ENCODE data around the gene PDS5A.
"Not testable (repeated sequence)": the region's sequence is repeated elsewhere in the genome, so short reads cannot be mapped to it uniquely, and the experiment has no call there.

Gene PDS5A

DNA sequence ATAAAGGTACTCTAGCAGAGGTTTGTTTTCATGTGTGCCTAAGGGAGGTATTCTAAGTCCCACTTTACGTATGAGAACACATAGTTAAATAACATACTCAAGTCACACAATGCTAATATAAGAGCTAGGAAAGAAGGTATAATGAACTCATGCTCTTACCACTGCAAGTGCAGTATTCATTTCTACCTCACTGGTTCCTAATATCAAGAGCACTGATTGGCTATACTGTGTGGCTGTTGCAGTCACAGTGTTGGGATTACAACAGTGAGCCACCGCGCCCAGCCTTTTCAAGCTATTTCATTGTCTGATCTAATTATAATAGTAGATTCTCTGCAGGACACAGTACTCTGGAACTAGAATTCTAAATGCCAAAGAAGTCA lies 84.0 kb downstream of the PDS5A start:
- DNase-seq, result no peak

- DNase-seq, result no peak
These were observed 84.6 kb downstream of the PDS5A start for GRCh38 chr4:39892988-39893692.

DNA sequence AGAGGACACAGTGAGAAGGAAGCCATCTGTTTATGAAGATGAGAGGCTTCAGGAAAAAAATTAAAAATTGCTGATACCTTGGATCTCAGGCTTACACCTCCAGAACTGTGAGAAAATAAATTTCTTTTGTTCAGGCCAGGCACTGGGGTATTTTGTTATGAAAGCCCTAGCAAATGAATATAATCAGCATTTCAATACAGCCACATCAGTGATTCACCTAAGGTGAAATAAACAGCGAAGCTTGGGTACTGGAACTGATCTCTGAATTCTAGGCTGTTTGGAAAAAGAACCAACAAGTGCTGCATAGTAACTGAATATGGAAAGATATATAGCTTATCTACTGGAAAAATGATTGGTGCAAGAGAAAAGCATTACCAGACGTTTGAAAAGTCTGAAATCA lies 88.5 kb downstream of the PDS5A start:
- no peak for DNase-seq

GRCh38 chr4:39888541-39888940 lies 89.2 kb downstream of the PDS5A start:
- no peak for DNase-seq

DNA sequence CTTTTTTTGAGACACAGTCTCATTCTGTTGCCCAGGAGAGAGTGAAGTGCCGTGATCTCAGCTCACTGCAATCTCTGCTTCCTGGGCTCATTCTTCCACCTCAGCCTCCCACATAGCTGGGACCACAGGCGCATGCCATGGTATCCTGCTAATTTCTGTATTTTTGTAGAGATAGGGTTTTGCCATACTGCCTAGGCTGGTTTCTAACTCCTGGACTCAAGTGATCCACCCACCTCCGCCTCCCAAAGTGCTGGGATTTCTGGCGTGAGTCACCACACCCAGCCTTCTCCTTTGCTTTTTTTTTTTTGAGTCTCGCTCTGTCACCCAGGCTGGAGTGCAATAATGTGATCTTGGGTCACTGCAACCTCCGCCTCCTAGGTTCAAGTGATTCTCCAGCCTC lies 94.1 kb downstream of the PDS5A start:
- no peak for DNase-seq

DNA sequence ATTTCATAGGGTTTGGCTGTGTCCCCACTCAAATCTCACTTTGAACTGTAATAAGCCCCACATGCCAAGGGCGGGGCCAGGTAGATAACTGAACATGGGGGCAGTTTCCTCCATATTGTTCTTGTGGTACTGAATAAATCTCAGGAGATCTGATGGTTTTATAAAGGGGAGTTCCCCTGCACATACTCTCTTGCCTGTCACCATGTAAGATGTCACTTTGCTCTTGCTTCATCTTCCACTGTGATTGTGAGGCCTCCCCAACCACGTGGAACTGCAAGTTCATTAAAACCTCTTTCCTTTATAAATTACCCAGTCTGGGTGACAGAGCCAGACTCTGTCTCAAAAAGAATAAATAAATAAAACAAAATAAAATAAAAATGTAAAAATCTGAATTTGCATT lies 95.9 kb downstream of the PDS5A start:
- DNase-seq, result no peak

DNA sequence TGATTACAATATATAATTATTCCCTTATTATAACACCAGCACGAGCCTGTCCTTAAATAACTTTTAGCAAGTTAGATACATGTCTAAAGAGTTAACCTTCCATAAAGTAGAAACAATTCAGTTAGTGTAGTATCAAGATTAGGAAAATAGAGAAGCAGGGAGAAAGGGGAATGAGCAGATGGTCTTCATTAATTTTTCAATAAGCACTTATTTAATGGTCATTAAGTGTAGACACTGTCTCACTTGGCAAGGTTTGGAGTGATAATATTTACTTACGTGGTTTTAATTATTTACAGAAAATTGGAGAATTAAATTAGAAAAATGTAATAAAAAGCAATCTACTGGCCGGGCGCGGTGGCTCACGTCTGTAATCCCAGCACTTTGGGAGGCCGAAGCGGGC lies 99.7 kb downstream of the PDS5A start:
- no peak for DNase-seq

DNA sequence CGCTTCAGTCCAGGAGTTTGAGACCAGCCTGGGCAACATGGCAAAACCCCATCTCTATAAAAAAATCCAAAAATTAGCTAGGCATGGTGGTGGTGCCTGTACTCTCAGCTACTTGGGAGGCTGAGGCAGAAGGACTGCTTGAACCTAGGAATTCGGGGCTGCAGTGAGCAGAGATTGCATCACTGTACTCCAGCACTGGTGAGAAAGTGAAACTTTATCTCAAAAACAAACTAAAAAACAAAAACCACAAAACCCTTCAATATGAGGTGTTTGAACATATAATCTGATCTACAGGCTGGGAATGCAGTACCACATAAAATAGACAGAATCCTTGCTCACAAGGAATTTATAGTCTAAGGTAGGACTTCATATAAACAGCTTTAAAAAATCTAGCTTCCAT lies 103.9 kb downstream of the PDS5A start:
- DNase-seq, result no peak

- DNase-seq, result no peak
These were observed 112.4 kb downstream of the PDS5A start for GRCh38 chr4:39865280-39865679.

DNA sequence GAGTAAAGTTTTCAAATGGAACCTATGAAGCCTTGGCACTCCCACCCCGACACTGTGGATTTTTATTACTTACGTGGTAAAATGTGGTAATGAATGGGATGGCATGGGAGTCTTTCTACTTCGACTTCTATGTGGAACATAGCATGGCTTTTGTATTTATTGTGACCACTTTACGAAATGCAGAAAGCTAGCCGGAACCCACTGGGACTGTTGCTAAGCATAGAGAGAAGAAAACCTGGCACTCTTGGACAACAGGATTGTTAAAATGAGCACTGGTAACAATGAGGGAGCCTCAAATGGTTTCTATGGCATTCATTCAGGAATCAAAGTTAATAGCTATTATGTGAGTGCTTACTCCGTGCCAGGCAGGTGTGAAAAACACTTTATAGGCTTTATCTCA lies 113.3 kb downstream of the PDS5A start:
- no peak for DNase-seq

GRCh38 chr4:39860804-39861203 lies 116.9 kb downstream of the PDS5A start:
- no peak for DNase-seq

DNA sequence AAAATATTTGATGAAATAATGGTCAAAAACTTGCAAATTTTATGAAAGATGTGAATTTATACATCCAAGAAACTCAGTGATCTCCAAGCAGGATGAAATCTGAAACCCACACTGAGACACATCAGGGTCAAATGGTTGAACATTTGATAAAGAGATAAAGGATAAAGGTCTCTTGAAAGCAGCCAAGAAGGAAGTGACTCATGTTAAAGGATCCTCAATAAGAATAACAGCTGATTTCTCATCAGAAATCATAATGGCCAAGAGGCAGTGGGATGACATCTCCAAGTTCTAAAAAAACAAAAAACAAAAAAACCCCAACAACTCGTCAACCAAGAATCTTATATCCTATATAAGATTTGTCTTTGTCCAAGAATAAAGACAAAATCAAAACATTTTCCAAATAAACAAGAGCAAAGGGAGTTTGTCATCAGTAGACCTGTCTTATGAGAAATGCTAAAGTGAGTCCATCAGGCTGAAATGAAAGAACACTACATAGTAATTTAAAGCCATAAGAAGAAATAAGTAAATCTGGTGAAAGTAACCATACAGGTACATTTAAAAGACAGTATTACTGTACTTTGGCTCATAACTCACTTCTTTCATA lies 121.7 kb downstream of the PDS5A start:
- no peak for DNase-seq

GRCh38 chr4:39852636-39853035 lies 125.1 kb downstream of the PDS5A start:
- DNase-seq, result no peak

GRCh38 chr4:39850727-39851126 lies 127.0 kb downstream of the PDS5A start:
- DNase-seq, result no peak

GRCh38 chr4:39846705-39847104 lies 131.0 kb downstream of the PDS5A start:
- DNase-seq, result no peak

DNA sequence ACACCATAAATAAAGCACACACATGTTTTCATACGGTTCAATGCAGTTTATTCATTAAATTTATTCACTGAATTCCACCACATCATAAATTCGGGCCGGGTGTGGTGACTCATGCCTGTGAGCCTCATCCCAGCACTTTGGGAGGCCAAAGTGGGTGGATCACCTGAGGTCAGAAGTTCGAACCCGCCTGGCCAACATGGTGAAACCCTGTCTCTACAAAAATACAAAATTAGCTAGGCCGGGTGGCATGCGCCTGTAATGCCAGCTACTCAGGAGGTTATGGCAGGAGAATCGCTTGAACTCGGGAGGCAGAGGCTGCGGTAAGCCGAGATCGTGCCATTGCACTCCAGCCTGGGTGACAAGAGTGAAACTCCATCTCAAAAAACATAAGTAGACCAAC lies 131.6 kb downstream of the PDS5A start:
- no peak for DNase-seq

- DNase-seq, result no peak
These were observed 135.8 kb downstream of the PDS5A start for GRCh38 chr4:39841894-39842293.

- DNase-seq, result not testable (repeated sequence)
These were observed 137.2 kb downstream of the PDS5A start for GRCh38 chr4:39840516-39840915.

DNA sequence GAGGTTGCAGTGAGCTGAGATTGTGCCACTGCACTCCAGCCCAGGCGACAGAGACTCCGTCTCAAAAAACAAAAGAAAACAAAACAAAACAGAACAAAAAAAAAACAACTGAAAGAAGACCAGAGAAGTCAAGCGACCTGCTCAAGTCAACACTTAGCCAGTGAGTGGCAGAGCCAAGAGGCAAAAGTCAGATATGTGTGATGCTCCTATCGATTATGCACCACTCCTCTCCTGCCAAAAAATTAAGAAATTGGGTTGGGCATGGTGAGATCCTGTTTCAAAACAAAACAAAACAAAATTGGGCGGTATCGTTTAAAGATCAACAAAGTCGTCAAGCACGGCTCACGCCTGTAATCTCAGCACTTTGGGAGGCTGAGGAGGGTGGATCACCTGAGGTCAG lies 137.7 kb downstream of the PDS5A start:
- DNase-seq, result no peak

- DNase-seq, result not testable (repeated sequence)
These were observed 139.3 kb downstream of the PDS5A start for GRCh38 chr4:39838431-39838830.

DNA sequence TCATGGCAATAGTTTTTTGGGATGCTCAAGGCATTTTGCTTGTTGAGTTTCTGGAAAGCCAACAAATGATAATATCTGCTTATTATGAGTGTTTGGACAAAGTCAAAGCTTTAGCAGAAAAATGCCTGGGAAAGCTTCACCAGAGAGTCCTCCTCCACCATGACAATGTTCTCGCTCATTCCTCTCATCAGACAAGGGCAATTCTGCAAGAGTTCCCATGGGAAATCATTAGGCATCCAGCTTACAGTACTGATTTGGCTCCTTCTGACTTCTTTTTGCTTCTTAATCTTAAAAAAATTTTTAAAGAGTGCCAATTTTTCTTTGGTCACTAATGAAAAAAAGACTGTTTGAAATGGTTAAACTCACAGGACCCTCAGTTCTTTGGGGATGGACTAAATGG lies 143.4 kb downstream of the PDS5A start:
- no peak for DNase-seq

- no peak for DNase-seq
These were observed 151.9 kb downstream of the PDS5A start for GRCh38 chr4:39825741-39826231.

DNA sequence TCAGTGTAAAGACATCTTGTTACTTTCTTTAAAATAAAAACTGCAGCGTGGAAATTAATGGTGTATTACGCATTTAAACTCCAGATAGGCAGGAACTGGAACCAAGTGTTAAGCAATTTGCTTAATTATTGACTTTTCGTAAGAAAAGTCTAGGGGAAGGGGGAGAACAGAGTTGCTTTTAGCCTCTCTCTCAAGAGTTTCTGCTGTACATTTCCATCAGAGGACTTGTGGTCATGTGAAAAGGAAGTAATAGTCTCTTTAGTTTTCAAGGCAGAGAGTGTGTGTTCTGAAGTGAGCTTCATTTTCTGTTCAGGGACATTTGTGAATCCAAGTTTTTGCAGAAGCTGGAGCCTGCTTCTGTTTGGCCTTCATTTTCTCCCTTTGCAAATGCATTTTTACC lies 152.6 kb downstream of the PDS5A start:
- DNase-seq, result no peak

DNA sequence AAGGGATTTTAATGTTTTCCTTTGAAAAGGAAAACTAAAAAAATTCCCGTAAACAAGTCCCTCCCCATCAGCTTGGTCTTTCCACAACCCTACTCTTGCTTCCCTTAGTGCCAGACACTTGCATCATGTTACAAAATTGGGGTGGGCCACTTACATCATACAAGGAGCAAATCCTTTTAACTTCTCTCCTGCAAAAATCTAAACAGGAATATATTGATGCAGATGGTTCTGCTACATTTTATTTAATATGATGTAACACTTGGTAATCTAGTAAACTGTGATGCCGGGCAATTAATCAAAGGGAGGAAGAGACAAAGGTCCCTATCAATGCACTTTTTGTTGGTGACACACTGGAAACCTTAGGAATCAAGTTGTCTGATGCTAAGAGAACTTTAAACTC lies 154.5 kb downstream of the PDS5A start:
- DNase-seq, result no peak

- no peak for DNase-seq
These were observed 155.0 kb downstream of the PDS5A start for GRCh38 chr4:39822662-39823061.
